Measurements from ENCODE around the gene CTDP1.

Gene CTDP1

DNA sequence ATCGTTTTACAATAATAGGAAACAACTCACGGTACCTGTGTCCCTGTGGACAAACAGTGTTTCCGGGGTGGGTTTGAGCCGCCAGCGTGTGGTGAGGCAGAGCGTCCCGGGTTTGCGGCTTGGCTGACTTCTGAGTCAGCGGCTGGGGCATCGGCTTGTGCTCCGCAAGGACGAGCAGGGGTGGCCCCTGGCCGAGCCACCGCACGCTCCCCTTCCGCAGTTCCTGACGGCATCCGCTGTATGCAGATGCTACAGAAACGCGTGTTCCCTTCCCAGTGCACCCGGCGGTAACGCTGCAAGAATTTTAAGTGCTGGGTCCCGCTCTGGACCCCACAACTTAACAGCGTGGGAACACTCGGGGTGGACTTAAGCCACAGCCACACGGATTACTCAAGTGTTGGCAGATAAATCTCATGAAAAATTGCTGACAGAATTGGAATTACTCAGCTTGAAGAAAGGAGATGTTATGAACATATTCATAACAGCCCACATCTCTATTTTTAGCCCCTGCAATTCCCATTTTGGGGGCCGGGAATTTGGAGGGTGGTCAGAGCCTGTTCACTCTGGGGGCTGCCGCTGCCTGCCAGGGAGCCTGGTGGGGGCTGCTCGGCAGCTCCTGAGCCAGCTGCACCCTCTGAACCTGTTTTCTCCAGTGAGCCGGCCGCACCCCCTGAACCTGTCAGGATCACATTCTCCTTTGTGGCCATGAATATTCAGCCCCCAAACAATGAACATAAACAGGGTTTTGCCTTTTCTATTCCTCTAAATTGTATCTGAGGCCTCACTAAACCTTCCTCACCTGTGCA, 105.6 kb downstream of the CTDP1 start:
- peak; percentile 19 for DNase-seq (ENCODE audit: low read depth)
- H3K4me3 ChIP-seq (ENCODE audit: low read depth, low read length), result no peak overlapping the region
- TF ChIP-seq, protein P1, sequence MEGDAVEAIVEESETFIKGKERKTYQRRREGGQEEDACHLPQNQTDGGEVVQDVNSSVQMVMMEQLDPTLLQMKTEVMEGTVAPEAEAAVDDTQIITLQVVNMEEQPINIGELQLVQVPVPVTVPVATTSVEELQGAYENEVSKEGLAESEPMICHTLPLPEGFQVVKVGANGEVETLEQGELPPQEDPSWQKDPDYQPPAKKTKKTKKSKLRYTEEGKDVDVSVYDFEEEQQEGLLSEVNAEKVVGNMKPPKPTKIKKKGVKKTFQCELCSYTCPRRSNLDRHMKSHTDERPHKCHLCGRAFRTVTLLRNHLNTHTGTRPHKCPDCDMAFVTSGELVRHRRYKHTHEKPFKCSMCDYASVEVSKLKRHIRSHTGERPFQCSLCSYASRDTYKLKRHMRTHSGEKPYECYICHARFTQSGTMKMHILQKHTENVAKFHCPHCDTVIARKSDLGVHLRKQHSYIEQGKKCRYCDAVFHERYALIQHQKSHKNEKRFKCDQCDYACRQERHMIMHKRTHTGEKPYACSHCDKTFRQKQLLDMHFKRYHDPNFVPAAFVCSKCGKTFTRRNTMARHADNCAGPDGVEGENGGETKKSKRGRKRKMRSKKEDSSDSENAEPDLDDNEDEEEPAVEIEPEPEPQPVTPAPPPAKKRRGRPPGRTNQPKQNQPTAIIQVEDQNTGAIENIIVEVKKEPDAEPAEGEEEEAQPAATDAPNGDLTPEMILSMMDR (conservative IDR thresholded peaks at IDR 0.05; ENCODE audit: low read depth, low read length), result no peak

DNA sequence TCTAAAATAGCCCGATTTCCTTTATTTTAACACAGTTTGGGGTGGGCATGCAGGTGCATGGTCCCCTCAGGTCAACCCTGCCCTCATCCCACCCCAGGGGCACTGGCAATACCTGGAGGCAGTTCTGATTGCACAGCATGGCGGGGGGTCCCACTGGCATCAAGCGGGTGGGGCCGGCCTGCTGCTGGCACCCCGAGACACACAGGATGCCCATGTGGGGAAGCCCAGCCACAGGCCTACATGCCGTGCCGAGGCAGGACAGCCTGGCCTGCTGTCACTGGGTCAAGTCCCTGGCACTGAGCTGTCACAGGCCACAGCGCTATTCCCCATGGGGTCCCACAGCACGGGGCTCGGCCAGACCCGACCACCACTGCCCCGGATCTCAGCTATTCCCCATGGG, 106.2 kb downstream of the CTDP1 start:
- no peak overlapping the region for H3K4me3 ChIP-seq (ENCODE audit: low read depth, low read length)
- TF ChIP-seq, protein P1 (conservative IDR thresholded peaks at IDR 0.05; ENCODE audit: low read depth, low read length), result no peak
- DNase-seq (ENCODE audit: low read depth), result no peak

DNA sequence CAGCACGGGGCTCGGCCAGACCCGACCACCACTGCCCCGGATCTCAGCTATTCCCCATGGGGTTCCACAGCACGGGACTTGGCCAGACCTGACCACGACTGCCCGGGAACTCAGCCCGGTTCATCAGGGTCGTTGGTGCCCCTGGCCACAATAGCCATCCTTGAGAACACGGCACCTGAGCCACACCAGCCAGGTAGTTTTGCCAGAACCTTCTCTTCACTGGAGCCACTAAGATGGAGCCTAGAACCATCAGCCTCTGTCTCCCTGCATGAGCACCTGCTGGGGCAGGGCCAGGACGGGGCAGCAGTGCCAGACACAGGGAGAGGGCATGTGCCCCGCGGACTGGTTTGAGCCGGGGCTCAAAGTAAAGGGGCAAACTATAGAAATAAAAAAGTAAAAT, 106.7 kb downstream of the CTDP1 start:
- TF ChIP-seq, protein P1 (conservative IDR thresholded peaks at IDR 0.05; ENCODE audit: low read depth, low read length), result no peak
- H3K4me3 ChIP-seq (ENCODE audit: low read depth, low read length), result no peak overlapping the region
- no peak for DNase-seq (ENCODE audit: low read depth)

DNA sequence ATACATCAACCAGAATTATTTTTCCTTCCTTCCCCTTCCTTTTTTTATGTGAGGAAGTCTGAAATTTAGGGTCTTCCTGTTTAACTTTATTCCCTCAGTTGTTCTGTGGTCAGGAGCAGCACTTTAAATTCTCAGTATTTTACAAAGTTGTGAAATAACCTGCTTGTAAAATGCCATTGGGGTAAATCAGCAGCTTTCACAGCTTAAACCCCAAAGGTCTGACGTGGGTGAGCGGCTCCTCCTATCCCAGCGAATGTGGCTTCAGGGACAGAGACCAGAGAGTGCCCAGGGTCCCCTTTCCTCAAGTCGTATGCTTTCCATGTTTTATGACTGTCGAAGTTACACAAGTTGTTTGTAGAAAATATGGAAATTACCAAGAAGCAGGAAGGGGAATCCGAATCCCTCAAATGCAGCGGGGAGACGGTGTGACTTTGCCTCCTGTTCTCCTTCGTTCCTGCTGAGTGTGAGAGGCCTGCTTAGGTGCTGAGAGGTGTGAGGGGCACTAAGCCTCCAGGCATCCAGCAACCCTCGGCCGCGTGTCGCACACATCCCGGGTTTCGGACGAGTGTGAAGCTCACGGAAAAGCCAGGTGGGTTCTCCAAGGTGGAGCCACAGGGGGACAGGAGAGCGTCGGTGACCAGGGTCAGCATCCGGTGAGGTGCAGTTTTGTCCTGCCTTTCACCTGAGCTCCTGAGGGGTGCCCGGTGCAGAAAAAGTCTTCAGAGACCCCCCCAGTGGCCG, 107.4 kb downstream of the CTDP1 start:
- TF ChIP-seq, protein P1 (conservative IDR thresholded peaks at IDR 0.05; ENCODE audit: low read depth, low read length), result no peak
- peak; percentile 77 for DNase-seq (ENCODE audit: low read depth)

DNA sequence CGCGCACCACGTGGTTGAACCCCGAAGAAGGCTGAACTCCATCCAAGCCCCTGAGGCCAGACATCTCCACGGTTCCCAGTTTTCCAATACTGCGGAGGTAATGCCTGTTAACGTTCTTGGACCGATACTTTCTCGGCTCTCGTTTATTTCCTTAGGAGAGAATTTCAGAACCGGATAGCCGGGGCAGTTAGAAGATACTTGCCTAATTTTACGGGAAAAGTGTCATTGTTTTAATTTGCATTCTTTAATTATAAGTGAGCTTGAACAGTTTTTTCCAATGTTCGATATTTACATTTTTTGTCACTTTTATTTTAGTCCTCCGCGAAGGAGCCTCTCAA, 107.9 kb downstream of the CTDP1 start:
- no peak for DNase-seq (ENCODE audit: low read depth)
- no peak overlapping the region for H3K4me3 ChIP-seq (ENCODE audit: low read depth, low read length)
- TF ChIP-seq, protein P1 (conservative IDR thresholded peaks at IDR 0.05; ENCODE audit: low read depth, low read length), result no peak

More for the DNA sequence above, 107.4 kb downstream of the CTDP1 start:
- H3K4me3 ChIP-seq (ENCODE audit: low read depth, low read length), result no peak overlapping the region

DNA sequence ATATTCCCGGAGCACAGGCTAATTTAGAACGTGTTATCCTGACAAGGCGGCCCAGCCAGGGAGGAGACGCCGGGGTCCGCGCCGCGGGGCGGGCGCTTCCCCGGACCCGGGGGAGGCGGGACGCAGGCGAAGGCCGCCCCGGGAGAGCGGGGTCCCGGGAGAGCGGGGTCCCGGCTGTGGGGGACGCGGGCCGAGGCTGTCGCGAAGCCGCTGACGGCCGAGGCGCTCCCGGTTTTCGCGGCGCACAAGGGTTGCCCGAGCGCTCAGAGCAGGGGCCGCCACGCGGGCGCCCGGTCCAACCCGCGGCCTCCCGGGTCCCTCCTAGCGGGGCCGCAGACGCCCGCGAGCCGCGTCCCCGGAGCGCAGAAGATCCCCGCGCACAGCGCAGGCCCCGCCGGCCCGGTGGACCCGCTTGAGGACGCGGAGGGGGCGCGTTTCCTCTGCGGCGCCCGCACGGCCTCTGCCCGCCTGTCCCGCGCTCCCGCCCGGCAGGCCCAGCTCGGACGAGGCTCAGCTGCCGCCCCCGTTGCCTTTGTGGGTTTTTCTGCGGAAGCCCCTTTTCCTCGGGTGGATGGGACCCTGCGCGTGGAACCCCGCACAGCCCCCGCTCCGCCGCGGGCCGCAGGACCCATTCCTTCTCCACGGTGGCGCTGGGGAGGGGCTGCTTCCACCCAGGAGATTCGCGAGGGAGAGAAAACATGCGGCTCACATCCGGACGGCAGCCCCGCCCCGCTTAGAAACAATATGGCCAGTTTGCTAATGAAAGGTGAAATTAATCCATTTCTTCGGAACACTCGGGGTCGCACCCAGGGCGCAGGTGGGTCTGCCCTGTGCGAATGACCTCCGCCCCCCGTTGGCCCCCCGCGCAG, 108.5 kb downstream of the CTDP1 start:
- DNase-seq (ENCODE audit: low read depth), result peak; percentile 37
- peak overlapping the region; percentile 33 for H3K4me3 ChIP-seq (ENCODE audit: low read depth, low read length)
- TF ChIP-seq, protein P1 (conservative IDR thresholded peaks at IDR 0.05; ENCODE audit: low read depth, low read length), result peak; percentile 19

Measured in choroid plexus epithelial cell (primary cell).